Measurements from ENCODE around the gene RFT1. TPM values are rescaled to one million over a fixed set of nuclear protein-coding genes. Genes with fewer than 3 reads are reported as not detected.

RFT1 gene
- total RNA-seq, 1 experiment from 2014 or later: 26.3 TPM

GRCh38 chr3:53166781-53167291 is 36.6 kb upstream of the RFT1 start (continued):
- TF ChIP-seq FOXP4 (CRISPR knock-in tag; IDR thresholded peaks at IDR 0.05): no peak

GRCh38 chr3:53166206-53166605 is 36.0 kb upstream of the RFT1 start:
- no peak overlapping the region for H3K4me3 Mint-ChIP-seq
- DNase-seq (ENCODE audit: low spot score) (no peak), ATAC-seq (no peak)
- peaks cover 3% of the 10 kb centered on the region; the same call in 1 of the 2 replicates for H3K27me3 Mint-ChIP-seq (ENCODE audit: low read depth)
- H3K9me3 Mint-ChIP-seq: no peaks in the 10 kb centered on the region
- H3K27ac Mint-ChIP-seq: 0 out of 2 replicates have a peak overlapping the region, but pooled peaks have one; percentile 49
- POLR2A ChIA-PET: no interaction called here
- TF ChIP-seq KAT7 (CRISPR knock-in tag; IDR thresholded peaks at IDR 0.05; ENCODE audit: borderline replicate concordance) (no peak), CREB1 (CRISPR knock-in tag; IDR thresholded peaks at IDR 0.05) (no peak), PRDM15 (CRISPR knock-in tag; IDR thresholded peaks at IDR 0.05) (no peak), ZMAT4 (CRISPR knock-in tag; IDR thresholded peaks at IDR 0.05) (no peak), EMX1 (CRISPR knock-in tag; IDR thresholded peaks at IDR 0.05) (no peak), ELF4 (CRISPR knock-in tag; IDR thresholded peaks at IDR 0.05; ENCODE audit: low read depth) (no peak), ZNF512 (CRISPR knock-in tag; IDR thresholded peaks at IDR 0.05; ENCODE audit: borderline replicate concordance) (no peak), ZNF671 (CRISPR knock-in tag; IDR thresholded peaks at IDR 0.05) (no peak), PREB (CRISPR knock-in tag; IDR thresholded peaks at IDR 0.05; ENCODE audit: borderline replicate concordance) (no peak), TCF7 (CRISPR knock-in tag; IDR thresholded peaks at IDR 0.05; ENCODE audit: low read depth) (no peak), CBFB (CRISPR knock-in tag; IDR thresholded peaks at IDR 0.05; ENCODE audit: low read depth) (no peak), NFYB (CRISPR knock-in tag; conservative IDR thresholded peaks at IDR 0.05; ENCODE audit: low read depth) (no peak), ZNF263 (CRISPR knock-in tag; IDR thresholded peaks at IDR 0.05; ENCODE audit: low read depth) (no peak), AFF4 (CRISPR knock-in tag; IDR thresholded peaks at IDR 0.05; ENCODE audit: borderline replicate concordance) (no peak), ZNF317 (CRISPR knock-in tag; IDR thresholded peaks at IDR 0.05; ENCODE audit: borderline replicate concordance, low read depth) (no peak), ZNF416 (CRISPR knock-in tag; IDR thresholded peaks at IDR 0.05) (no peak)
- CTCF ChIA-PET: interaction anchor here (1.5 to 3.9 kb wide), 2 partner anchors 8 to 29 kb away, joined by 3 to 17 read pairs; no protein-coding TSS in a partner anchor
- H3K4me1 Mint-ChIP-seq: peaks cover 44% of the 10 kb centered on the region
- H3K36me3 Mint-ChIP-seq: no peaks in the 10 kb centered on the region

Measured in WTC11 (cell line).